RWPE2 (cell line): Measurements from ENCODE around the gene CCDC12.
A peak's percentile ranks its signal among the peaks of the same experiment; 100 is the strongest.

Source experiments
- ATAC-seq: fragments of 200-7000 bp; cut with Tn5 transposase; 3 replicates; pipeline ENCODE4 v1.9.1; 2021; ENCODE audit warnings: low read depth
- DNase-seq: peaks from one replicate; pipeline ENCODE4 v3.0.0-alpha.2; 2020; ENCODE audit warnings: low spot score
- H3K27ac ChIP-seq: fragments of 450-650 bp; 2 replicates; pipeline ENCODE4 v1.5.1; 2017; ENCODE audit warnings: mild to moderate bottlenecking; ENCODE audit not compliant: poor library complexity, severe bottlenecking
- H3K27me3 ChIP-seq: fragments of 250-450 bp; sonication (Bioruptor Pico); 2 replicates; pipeline ENCODE4 v1.5.1; 2021; ENCODE audit warnings: mild to moderate bottlenecking, moderate library complexity; ENCODE audit not compliant: insufficient read depth, poor library complexity, severe bottlenecking
- H3K36me3 ChIP-seq: fragments of 250-450 bp; sonication (Bioruptor Pico); 2 replicates; pipeline ENCODE4 v1.5.1; 2020; ENCODE audit warnings: low read depth, mild to moderate bottlenecking, moderate library complexity
- H3K4me1 ChIP-seq: fragments of 250-450 bp; sonication (Bioruptor Pico); 2 replicates; pipeline ENCODE4 v1.5.1; 2021; ENCODE audit warnings: mild to moderate bottlenecking, moderate library complexity; ENCODE audit not compliant: insufficient read depth, poor library complexity, severe bottlenecking
- H3K4me3 ChIP-seq: fragments of 250-450 bp; sonication (Bioruptor Pico); 2 replicates; pipeline ENCODE4 v1.5.1; 2021; ENCODE audit warnings: mild to moderate bottlenecking, moderate library complexity; ENCODE audit not compliant: severe bottlenecking
- H3K9me3 ChIP-seq: fragments of 250-450 bp; sonication (Bioruptor Pico); 2 replicates; pipeline ENCODE4 v1.5.1; 2021; ENCODE audit warnings: mild to moderate bottlenecking, moderate library complexity; ENCODE audit not compliant: severe bottlenecking
- CTCF ChIP-seq: fragments of 450-650 bp; IDR thresholded peaks from one replicate; pipeline ENCODE4 v1.5.1; 2017; ENCODE audit warnings: mild to moderate bottlenecking, moderate library complexity; ENCODE audit not compliant: poor library complexity, severe bottlenecking

Gene CCDC12

GRCh38 chr3:46989146-46989810 is 12.7 kb upstream of the CCDC12 start:
- H3K4me1 ChIP-seq: peaks cover 25% of the 10 kb centered on the region
- H3K27me3 ChIP-seq: no peaks in the 10 kb centered on the region
- ATAC-seq: no peak
- DNase-seq: no peak
- H3K9me3 ChIP-seq: no peaks in the 10 kb centered on the region
- peaks cover 18% of the 10 kb centered on the region for H3K36me3 ChIP-seq
- H3K27ac ChIP-seq: no peak overlapping the region
- no peak overlapping the region for H3K4me3 ChIP-seq
- no peak for TF ChIP-seq CTCF

GRCh38 chr3:46988616-46989015 is 12.1 kb upstream of the CCDC12 start:
- H3K9me3 ChIP-seq: no peaks in the 10 kb centered on the region
- peak overlapping the region; percentile 67 for H3K27ac ChIP-seq
- TF ChIP-seq CTCF: no peak
- no peak for ATAC-seq
- peaks cover 25% of the 10 kb centered on the region for H3K4me1 ChIP-seq
- H3K36me3 ChIP-seq: peaks cover 16% of the 10 kb centered on the region; the same call in 1 of the 2 replicates
- no peak overlapping the region for H3K4me3 ChIP-seq
- no peak for DNase-seq
- H3K27me3 ChIP-seq: no peaks in the 10 kb centered on the region

GRCh38 chr3:46987743-46988401 is 11.3 kb upstream of the CCDC12 start:
- Histone ChIP-seq H3K36me3 (peaks cover 16% of the 10 kb centered on the region; the same call in 1 of the 2 replicates), H3K9me3 (no peaks in the 10 kb centered on the region), H3K27me3 (no peaks in the 10 kb centered on the region), H3K4me3 (no peak overlapping the region), H3K27ac (peak overlapping the region; percentile 67), H3K4me1 (peaks cover 25% of the 10 kb centered on the region)
- ATAC-seq (peak; percentile 86), DNase-seq (peak; percentile 87)
- TF ChIP-seq CTCF: no peak

- H3K4me1 ChIP-seq: peaks cover 29% of the 10 kb centered on the region
- H3K9me3 ChIP-seq: no peaks in the 10 kb centered on the region
- TF ChIP-seq CTCF: no peak
- H3K27ac ChIP-seq: peak overlapping the region; percentile 67
- H3K36me3 ChIP-seq: peaks cover 16% of the 10 kb centered on the region; the same call in 1 of the 2 replicates
- ATAC-seq (peak; percentile 3; the same call in 1 of the 3 replicates), DNase-seq (no peak)
- H3K27me3 ChIP-seq: no peaks in the 10 kb centered on the region
- H3K4me3 ChIP-seq: no peak overlapping the region
Observed at GRCh38 chr3:46987319-46987742, 10.8 kb upstream of the CCDC12 start.
